GM12878 (cell line): Measurements from ENCODE around the gene TNIP2. TPM values are rescaled to one million over a fixed set of nuclear protein-coding genes. Genes with fewer than 3 reads are reported as not detected.

Experiments
- ATAC-seq: fragments of 200-7000 bp; cut with Tn5 transposase; 3 replicates; pipeline ENCODE4 v1.9.1; 2020; ENCODE audit warnings: mild to moderate bottlenecking, moderate library complexity
- BruUV-seq: library from RNA; stranded (reverse); fragments of 400-500 nt; replicated peaks from 2 replicates; lab custom pipeline; 2021; lab: Mats Ljungman, UMichigan
- CTCF ChIA-PET: fragments of 300-600 bp; sonication (Branson Sonifier 250); formaldehyde crosslinking; extraction: SDS; loops from one replicate; lab custom pipeline; 2021; ENCODE audit warnings: inconsistent platforms; lab: Yijun Ruan, JAX
- POLR2A ChIA-PET: fragments of 350-600 bp; formaldehyde crosslinking; extraction: SDS; loops from one replicate; lab custom pipeline; 2021; ENCODE audit warnings: inconsistent platforms; lab: Charles Lee
- RAD21 ChIA-PET: fragments of 300-600 bp; sonication (Branson Sonifier 250); formaldehyde crosslinking; loops from one replicate; lab custom pipeline; 2023; ENCODE audit warnings: antibody characterized with exemption; ENCODE audit not compliant: unreplicated experiment; lab: Charles Lee
- SMC1A ChIA-PET: fragments of 300-600 bp; sonication (Branson Sonifier 250); formaldehyde crosslinking; loops from one replicate; lab custom pipeline; 2023; ENCODE audit not compliant: unreplicated experiment, uncharacterized antibody; lab: Charles Lee
- DNase-seq: peaks from one replicate; pipeline ENCODE4 v3.0.0-alpha.2; 2011; ENCODE audit warnings: low read depth, low spot score
- FAIRE-seq: peaks from 3 replicates; lab custom pipeline; 2011; peaks lifted over from hg19 to GRCh38; lab: Jason Lieb, UNC
- H2AFZ ChIP-seq: 2 replicates; pipeline ENCODE4 v1.6.0; 2011; ENCODE audit warnings: low read depth, low read length, control low read depth; ENCODE audit not compliant: control insufficient read depth
- H3K27ac ChIP-seq: 2 replicates; pipeline ENCODE4 v1.5.1; 2011; ENCODE audit warnings: control low read depth; ENCODE audit not compliant: control insufficient read depth, insufficient read depth
- H3K27me3 ChIP-seq, 2 experiments: replicated peaks in 1 of 2; 2 replicates each; pipeline versions ENCODE4 v1.6.0 to v1.6.1; 2011; ENCODE audit warnings: low read length in 1 of 2; ENCODE audit not compliant: control insufficient read depth in 2 of 2, insufficient read depth in 2 of 2
- H3K36me3 ChIP-seq, 2 experiments: 2 replicates each; pipeline ENCODE4 v1.5.1; 2011; ENCODE audit warnings: low read length in 1 of 2; ENCODE audit not compliant: control insufficient read depth in 2 of 2, insufficient read depth in 2 of 2
- H3K4me1 ChIP-seq: 2 replicates; pipeline ENCODE4 v1.6.1; 2011; ENCODE audit warnings: mild to moderate bottlenecking, low read length, moderate library complexity, mixed read lengths; ENCODE audit not compliant: control insufficient read depth, insufficient read depth
- H3K4me2 ChIP-seq: 2 replicates; pipeline ENCODE4 v1.6.0; 2011; ENCODE audit warnings: control low read depth; ENCODE audit not compliant: control insufficient read depth, insufficient read depth
- H3K4me3 ChIP-seq: fragments of 200-600 bp; sonication (generic); 2 replicates; pipeline ENCODE4 v1.5.1; 2016
- H3K79me2 ChIP-seq: 2 replicates; pipeline ENCODE4 v1.6.0; 2011; ENCODE audit warnings: low read length; ENCODE audit not compliant: control insufficient read depth, insufficient read depth
- H3K9ac ChIP-seq: 2 replicates; pipeline ENCODE4 v1.8.0; 2011; ENCODE audit warnings: low read length, control low read depth, mixed read lengths; ENCODE audit not compliant: control insufficient read depth, insufficient read depth
- H3K9me3 ChIP-seq: replicated peaks from 3 replicates; pipeline ENCODE4 v1.5.1; 2011; ENCODE audit warnings: mild to moderate bottlenecking, low read length; ENCODE audit not compliant: control insufficient read depth, insufficient read depth
- H4K20me1 ChIP-seq: 2 replicates; pipeline ENCODE4 v1.6.0; 2011; ENCODE audit not compliant: control insufficient read depth, insufficient read depth
- BRCA1 ChIP-seq: IDR thresholded peaks from 2 replicates; pipeline ENCODE4 v1.6.1; 2011; ENCODE audit warnings: low read depth, low read length, improper control_type of control experiment
- CREB1 ChIP-seq: IDR thresholded peaks from 2 replicates; pipeline ENCODE4 v1.6.1; 2012; ENCODE audit warnings: low read depth, mild to moderate bottlenecking, inconsistent platforms
- JUND ChIP-seq: IDR thresholded peaks from 2 replicates; pipeline ENCODE4 v1.6.1; 2012; ENCODE audit warnings: low read depth, mild to moderate bottlenecking, low read length, improper control_type of control experiment, moderate library complexity
- NR2F1 ChIP-seq: fragments of 450-650 bp; conservative IDR thresholded peaks from 2 replicates; pipeline ENCODE4 v1.6.1; 2017; ENCODE audit warnings: mild to moderate bottlenecking
- POLR2AphosphoS2 ChIP-seq: IDR thresholded peaks from 2 replicates; pipeline ENCODE4 v1.6.1; 2011; ENCODE audit warnings: low read depth, mild to moderate bottlenecking, low read length, improper control_type of control experiment, moderate library complexity
- SIX5 ChIP-seq: IDR thresholded peaks from 2 replicates; pipeline ENCODE4 v1.6.1; 2011; ENCODE audit warnings: mild to moderate bottlenecking, low read depth, low read length, moderate library complexity; ENCODE audit not compliant: severe bottlenecking
- SPI1 ChIP-seq: IDR thresholded peaks from 2 replicates; pipeline ENCODE4 v1.6.1; 2011; ENCODE audit warnings: low read depth, mild to moderate bottlenecking, low read length, moderate library complexity, borderline replicate concordance; ENCODE audit not compliant: insufficient read depth
- TCF12 ChIP-seq: IDR thresholded peaks from 2 replicates; pipeline ENCODE4 v1.6.1; 2011; ENCODE audit warnings: low read depth, mild to moderate bottlenecking, low read length
- WGBS: methylation state at CpG from one replicate; pipeline ENCODE4 v1.1.6; 2016; ENCODE audit warnings: low lambda C conversion rate; ENCODE audit not compliant: insufficient replicate concordance, insufficient coverage; ENCODE audit errors: missing lambda C conversion rate; 5-methylcytosine and 5-hydroxymethylcytosine counted together
- in situ Hi-C: fragments of 300-500 bp; cut with MboI; formaldehyde crosslinking; loops from 9 replicates; pipeline ENCODE4 v1.14.3; 2018; ENCODE audit warnings: mixed read lengths
- intact Hi-C: fragments of 100-400 bp; cut with micrococcal nuclease; formaldehyde crosslinking; loops from one replicate; pipeline ENCODE4 v1.14.2; 2022; ENCODE audit not compliant: unreplicated experiment
- polyA plus RNA-seq, 11 experiments: library from polyadenylated mRNA; depleted of rRNA in 4 of 11; unstranded in 6 of 11; stranded (reverse) in 5 of 11; fragments of >200 nt; fragmentation: Nextera tagmentation in 4 of 11; fragmentation: Illumina TruSeq in 1 of 11; extraction: Ambion mirVana in 4 of 11; extraction: Trizol in 1 of 11; gene quantifications; 1 replicate in 1 of 11; 2 replicates in 10 of 11; pipeline versions ENCODE4 v1.2.1 to v1.2.3, GENCODE V29; 2011 to 2016; ENCODE audit warnings: inconsistent platforms in 2 of 11, missing spikeins in 2 of 11, low read depth in 1 of 11
- total RNA-seq, 4 experiments: library from RNA; depleted of rRNA in 3 of 4; stranded (reverse); fragments of >200 nt in 3 of 4; fragmentation: Illumina TruSeq in 1 of 4; extraction: Trizol in 1 of 4; gene quantifications; 2 replicates each; pipeline versions ENCODE4 v1.2.1 to v1.2.3, GENCODE V29; 2013 to 2021
- TF ChIP-seq, protein P1 (sequence below): fragments of 450-650 bp; IDR thresholded peaks from 2 replicates; pipeline ENCODE4 v1.6.1; 2017; ENCODE audit warnings: mild to moderate bottlenecking, moderate library complexity
- TF ChIP-seq, protein P2 (sequence below): fragments of 450-650 bp; conservative IDR thresholded peaks from 2 replicates; pipeline ENCODE4 v1.6.1; 2017; ENCODE audit warnings: mild to moderate bottlenecking, moderate library complexity

The TNIP2 gene
- total and polyA plus RNA-seq, 10 of the 15 experiments (the other 5 are each of a cell fraction or from before 2014, with no cell fraction given): 1.4 to 64.9 (median 45.5) TPM

DNA sequence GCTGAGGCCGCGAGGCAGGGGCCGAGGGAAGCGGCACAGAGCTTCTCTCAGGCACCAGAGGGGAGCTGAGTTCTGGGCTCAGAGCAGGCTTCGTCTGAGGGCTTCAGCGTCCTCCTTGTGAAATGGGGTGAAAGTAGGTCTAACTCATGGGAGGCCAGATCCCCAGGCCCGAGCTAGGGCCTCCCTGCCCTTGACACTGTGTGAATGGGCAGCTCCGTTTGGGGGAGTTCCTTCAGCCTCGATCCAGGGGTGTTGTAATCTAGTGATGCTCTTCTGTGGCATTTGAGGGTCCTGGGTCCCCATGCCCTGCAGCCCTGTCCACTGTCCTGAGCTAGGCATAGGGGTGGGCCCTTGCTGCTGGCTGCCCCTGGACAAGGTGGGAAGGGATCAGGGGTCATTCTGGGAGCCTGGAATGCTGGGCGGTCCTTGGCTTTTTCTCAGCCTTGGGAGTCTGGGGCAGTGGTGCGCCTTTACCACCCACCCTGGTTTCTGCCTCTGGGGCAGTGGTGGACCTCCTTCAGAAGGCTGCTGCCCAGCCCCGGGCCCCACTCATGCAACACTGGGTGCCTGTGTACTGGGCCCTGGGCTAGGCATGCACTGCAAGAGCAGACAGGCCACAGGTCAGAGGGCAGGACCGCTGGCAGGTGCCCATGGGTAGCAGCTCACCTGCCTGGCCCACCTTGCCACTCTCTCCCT lies 40.9 kb upstream of the TNIP2 start:
- Histone ChIP-seq H4K20me1 (no peaks in the 10 kb centered on the region), H3K27me3 (no peaks in the 10 kb centered on the region), H3K79me2 (peaks cover 27% of the 10 kb centered on the region), H3K36me3 (no peaks in the 10 kb centered on the region), H2AFZ (no peak overlapping the region), H3K4me2 (no peak overlapping the region), H3K9me3 (no peaks in the 10 kb centered on the region), H3K4me3 (no peak overlapping the region), H3K9ac (no peak overlapping the region), H3K4me1 (peaks cover 61% of the 10 kb centered on the region), H3K27ac (no peak overlapping the region)
- WGBS: 87% methylated on average over 13 of the region's 13 CpGs
- ChIA-PET RAD21 (interaction anchor here (1.1 to 5.4 kb wide), 2 partner anchors 10 to 46 kb away, joined by 3 to 43 read pairs; no protein-coding TSS in a partner anchor), CTCF (interaction anchor here (0.9 to 4.5 kb wide), 3 partner anchors 11 to 157 kb away, joined by 3 to 17 read pairs (median 5); no protein-coding TSS in a partner anchor), SMC1A (interaction anchor here (0.6 to 6.2 kb wide), 6 partner anchors 10 to 196 kb away, joined by 3 to 49 read pairs (median 3); no protein-coding TSS in a partner anchor), POLR2A (interaction anchor here (1.0 to 6.7 kb wide), 5 partner anchors 9 to 27 kb away, joined by 3 to 57 read pairs (median 5); no protein-coding TSS in a partner anchor)
- no peak for DNase-seq
- no TSS peak for BruUV-seq
- intact Hi-C loops (no loop called here), in situ Hi-C loops (no loop called here)
- FAIRE-seq: no peak
- ATAC-seq: no peak
- TF ChIP-seq POLR2AphosphoS2 (no peak), TCF12 (no peak), NR2F1 (no peak), SPI1 (no peak), SIX5 (no peak), JUND (no peak), BRCA1 (no peak), CREB1 (no peak)
- TF ChIP-seq, protein P1, sequence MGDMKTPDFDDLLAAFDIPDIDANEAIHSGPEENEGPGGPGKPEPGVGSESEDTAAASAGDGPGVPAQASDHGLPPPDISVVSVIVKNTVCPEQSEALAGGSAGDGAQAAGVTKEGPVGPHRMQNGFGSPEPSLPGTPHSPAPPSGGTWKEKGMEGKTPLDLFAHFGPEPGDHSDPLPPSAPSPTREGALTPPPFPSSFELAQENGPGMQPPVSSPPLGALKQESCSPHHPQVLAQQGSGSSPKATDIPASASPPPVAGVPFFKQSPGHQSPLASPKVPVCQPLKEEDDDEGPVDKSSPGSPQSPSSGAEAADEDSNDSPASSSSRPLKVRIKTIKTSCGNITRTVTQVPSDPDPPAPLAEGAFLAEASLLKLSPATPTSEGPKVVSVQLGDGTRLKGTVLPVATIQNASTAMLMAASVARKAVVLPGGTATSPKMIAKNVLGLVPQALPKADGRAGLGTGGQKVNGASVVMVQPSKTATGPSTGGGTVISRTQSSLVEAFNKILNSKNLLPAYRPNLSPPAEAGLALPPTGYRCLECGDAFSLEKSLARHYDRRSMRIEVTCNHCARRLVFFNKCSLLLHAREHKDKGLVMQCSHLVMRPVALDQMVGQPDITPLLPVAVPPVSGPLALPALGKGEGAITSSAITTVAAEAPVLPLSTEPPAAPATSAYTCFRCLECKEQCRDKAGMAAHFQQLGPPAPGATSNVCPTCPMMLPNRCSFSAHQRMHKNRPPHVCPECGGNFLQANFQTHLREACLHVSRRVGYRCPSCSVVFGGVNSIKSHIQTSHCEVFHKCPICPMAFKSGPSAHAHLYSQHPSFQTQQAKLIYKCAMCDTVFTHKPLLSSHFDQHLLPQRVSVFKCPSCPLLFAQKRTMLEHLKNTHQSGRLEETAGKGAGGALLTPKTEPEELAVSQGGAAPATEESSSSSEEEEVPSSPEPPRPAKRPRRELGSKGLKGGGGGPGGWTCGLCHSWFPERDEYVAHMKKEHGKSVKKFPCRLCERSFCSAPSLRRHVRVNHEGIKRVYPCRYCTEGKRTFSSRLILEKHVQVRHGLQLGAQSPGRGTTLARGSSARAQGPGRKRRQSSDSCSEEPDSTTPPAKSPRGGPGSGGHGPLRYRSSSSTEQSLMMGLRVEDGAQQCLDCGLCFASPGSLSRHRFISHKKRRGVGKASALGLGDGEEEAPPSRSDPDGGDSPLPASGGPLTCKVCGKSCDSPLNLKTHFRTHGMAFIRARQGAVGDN: no peak
- TF ChIP-seq, protein P2, sequence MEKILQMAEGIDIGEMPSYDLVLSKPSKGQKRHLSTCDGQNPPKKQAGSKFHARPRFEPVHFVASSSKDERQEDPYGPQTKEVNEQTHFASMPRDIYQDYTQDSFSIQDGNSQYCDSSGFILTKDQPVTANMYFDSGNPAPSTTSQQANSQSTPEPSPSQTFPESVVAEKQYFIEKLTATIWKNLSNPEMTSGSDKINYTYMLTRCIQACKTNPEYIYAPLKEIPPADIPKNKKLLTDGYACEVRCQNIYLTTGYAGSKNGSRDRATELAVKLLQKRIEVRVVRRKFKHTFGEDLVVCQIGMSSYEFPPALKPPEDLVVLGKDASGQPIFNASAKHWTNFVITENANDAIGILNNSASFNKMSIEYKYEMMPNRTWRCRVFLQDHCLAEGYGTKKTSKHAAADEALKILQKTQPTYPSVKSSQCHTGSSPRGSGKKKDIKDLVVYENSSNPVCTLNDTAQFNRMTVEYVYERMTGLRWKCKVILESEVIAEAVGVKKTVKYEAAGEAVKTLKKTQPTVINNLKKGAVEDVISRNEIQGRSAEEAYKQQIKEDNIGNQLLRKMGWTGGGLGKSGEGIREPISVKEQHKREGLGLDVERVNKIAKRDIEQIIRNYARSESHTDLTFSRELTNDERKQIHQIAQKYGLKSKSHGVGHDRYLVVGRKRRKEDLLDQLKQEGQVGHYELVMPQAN: no peak
